DND-41 (cell line): ENCODE data around the gene NMNAT2.

Experiments used
- CTCF ChIP-seq: IDR thresholded peaks from 2 replicates; pipeline ENCODE4 v1.5.1; 2012; ENCODE audit warnings: borderline replicate concordance, low read length, moderate library complexity, mild to moderate bottlenecking; ENCODE audit not compliant: poor library complexity, severe bottlenecking; ENCODE audit errors: extremely low read depth
- EZH2 ChIP-seq: IDR thresholded peaks from 3 replicates; pipeline ENCODE4 v1.6.1; 2012; ENCODE audit warnings: borderline replicate concordance, low read depth, mild to moderate bottlenecking, moderate library complexity, low read length, inconsistent platforms; ENCODE audit not compliant: severe bottlenecking

GRCh38 chr1:183374825-183375224 lies 43.4 kb downstream of the NMNAT2 start:
- no peak for TF ChIP-seq CTCF
- TF ChIP-seq EZH2 = no peak
